Liver (tissue), 3 donors: ENCODE measurements around the gene PEAR1.

ENCODE experiments used
- EGR1 ChIP-seq, 2 donors: IDR thresholded peaks; 2 replicates each; pipeline ENCODE4 v1.6.1; 2016 to 2018; ENCODE audit warnings: antibody characterized with exemption in 2 of 2, low read depth in 2 of 2
- FOXA1 ChIP-seq: IDR thresholded peaks from 2 replicates; pipeline ENCODE4 v1.6.1; 2016; ENCODE audit warnings: antibody characterized with exemption
- GABPA ChIP-seq, 2 donors: IDR thresholded peaks in 1 of 2; conservative IDR thresholded peaks in 1 of 2; 2 replicates each; pipeline ENCODE4 v1.6.1; 2016; ENCODE audit warnings: antibody characterized with exemption in 2 of 2, mild to moderate bottlenecking in 1 of 2, moderate library complexity in 1 of 2
- JUND ChIP-seq, 2 donors: IDR thresholded peaks; 2 replicates each; pipeline ENCODE4 v1.6.1; 2016; ENCODE audit warnings: antibody characterized with exemption in 2 of 2
- RAD21 ChIP-seq, 2 donors: IDR thresholded peaks; 2 replicates each; pipeline ENCODE4 v1.6.1; 2016; ENCODE audit warnings: antibody characterized with exemption in 2 of 2, mild to moderate bottlenecking in 2 of 2
- RXRA ChIP-seq, 2 donors: IDR thresholded peaks; 2 replicates each; pipeline ENCODE4 v1.6.1; 2017 to 2018; ENCODE audit warnings: antibody characterized with exemption in 2 of 2, mild to moderate bottlenecking in 1 of 2
- SP1 ChIP-seq: IDR thresholded peaks from 2 replicates; pipeline ENCODE4 v1.6.1; 2018; ENCODE audit warnings: antibody characterized with exemption, mild to moderate bottlenecking
- TAF1 ChIP-seq: conservative IDR thresholded peaks from 2 replicates; pipeline ENCODE4 v1.6.1; 2016; ENCODE audit warnings: antibody characterized with exemption, mild to moderate bottlenecking
- YY1 ChIP-seq: IDR thresholded peaks from 2 replicates; pipeline ENCODE4 v1.6.1; 2016; ENCODE audit warnings: antibody characterized with exemption, mild to moderate bottlenecking
- TF ChIP-seq, protein P1 (sequence below): fragments of 150-350 bp; IDR thresholded peaks from 2 replicates; pipeline ENCODE4 v1.5.1; 2017; ENCODE audit warnings: improper control_type of control experiment, low read depth, low read length; ENCODE audit not compliant: missing input control
- TF ChIP-seq, protein P2 (sequence below): IDR thresholded peaks from 2 replicates; pipeline ENCODE4 v1.6.1; 2016; ENCODE audit warnings: antibody characterized with exemption, mild to moderate bottlenecking
- TF ChIP-seq, protein P3 (sequence below): IDR thresholded peaks from 2 replicates; pipeline ENCODE4 v1.6.1; 2016; ENCODE audit warnings: antibody characterized with exemption
- TF ChIP-seq, protein P4 (sequence below): IDR thresholded peaks from 2 replicates; pipeline ENCODE4 v1.6.1; 2016; ENCODE audit warnings: antibody characterized with exemption
- TF ChIP-seq, protein P5 (sequence below): IDR thresholded peaks from 2 replicates; pipeline ENCODE4 v1.6.1; 2016; ENCODE audit warnings: antibody characterized with exemption
- donor health status: healthy.
- donor health status: healthy.

DNA sequence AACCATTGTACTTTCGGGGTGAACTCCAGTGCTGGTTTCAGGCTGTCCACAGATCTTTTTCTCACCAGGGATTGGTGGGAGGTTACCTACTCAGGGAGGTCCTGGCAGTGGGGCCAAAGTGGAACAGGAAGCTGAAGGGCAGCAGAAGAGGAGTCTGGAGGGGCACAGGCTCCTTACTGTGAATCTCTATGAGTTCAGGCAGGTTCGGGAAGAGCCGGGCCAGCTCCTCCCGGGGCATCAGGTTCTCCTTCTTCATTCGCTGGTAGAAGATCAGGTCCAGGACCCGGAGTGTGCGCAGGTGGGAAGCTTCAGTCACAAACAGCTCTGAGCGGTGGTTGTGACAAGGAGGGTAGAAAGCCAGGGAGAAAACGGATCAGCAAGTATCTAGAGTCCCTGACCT, 53.6 kb downstream of the PEAR1 start:
- TF ChIP-seq, protein P1, sequence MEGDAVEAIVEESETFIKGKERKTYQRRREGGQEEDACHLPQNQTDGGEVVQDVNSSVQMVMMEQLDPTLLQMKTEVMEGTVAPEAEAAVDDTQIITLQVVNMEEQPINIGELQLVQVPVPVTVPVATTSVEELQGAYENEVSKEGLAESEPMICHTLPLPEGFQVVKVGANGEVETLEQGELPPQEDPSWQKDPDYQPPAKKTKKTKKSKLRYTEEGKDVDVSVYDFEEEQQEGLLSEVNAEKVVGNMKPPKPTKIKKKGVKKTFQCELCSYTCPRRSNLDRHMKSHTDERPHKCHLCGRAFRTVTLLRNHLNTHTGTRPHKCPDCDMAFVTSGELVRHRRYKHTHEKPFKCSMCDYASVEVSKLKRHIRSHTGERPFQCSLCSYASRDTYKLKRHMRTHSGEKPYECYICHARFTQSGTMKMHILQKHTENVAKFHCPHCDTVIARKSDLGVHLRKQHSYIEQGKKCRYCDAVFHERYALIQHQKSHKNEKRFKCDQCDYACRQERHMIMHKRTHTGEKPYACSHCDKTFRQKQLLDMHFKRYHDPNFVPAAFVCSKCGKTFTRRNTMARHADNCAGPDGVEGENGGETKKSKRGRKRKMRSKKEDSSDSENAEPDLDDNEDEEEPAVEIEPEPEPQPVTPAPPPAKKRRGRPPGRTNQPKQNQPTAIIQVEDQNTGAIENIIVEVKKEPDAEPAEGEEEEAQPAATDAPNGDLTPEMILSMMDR: no peak
- no peak for TF ChIP-seq TAF1
- TF ChIP-seq SP1: no peak
- TF ChIP-seq, protein P2, sequence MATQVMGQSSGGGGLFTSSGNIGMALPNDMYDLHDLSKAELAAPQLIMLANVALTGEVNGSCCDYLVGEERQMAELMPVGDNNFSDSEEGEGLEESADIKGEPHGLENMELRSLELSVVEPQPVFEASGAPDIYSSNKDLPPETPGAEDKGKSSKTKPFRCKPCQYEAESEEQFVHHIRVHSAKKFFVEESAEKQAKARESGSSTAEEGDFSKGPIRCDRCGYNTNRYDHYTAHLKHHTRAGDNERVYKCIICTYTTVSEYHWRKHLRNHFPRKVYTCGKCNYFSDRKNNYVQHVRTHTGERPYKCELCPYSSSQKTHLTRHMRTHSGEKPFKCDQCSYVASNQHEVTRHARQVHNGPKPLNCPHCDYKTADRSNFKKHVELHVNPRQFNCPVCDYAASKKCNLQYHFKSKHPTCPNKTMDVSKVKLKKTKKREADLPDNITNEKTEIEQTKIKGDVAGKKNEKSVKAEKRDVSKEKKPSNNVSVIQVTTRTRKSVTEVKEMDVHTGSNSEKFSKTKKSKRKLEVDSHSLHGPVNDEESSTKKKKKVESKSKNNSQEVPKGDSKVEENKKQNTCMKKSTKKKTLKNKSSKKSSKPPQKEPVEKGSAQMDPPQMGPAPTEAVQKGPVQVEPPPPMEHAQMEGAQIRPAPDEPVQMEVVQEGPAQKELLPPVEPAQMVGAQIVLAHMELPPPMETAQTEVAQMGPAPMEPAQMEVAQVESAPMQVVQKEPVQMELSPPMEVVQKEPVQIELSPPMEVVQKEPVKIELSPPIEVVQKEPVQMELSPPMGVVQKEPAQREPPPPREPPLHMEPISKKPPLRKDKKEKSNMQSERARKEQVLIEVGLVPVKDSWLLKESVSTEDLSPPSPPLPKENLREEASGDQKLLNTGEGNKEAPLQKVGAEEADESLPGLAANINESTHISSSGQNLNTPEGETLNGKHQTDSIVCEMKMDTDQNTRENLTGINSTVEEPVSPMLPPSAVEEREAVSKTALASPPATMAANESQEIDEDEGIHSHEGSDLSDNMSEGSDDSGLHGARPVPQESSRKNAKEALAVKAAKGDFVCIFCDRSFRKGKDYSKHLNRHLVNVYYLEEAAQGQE: no peak
- TF ChIP-seq GABPA (IDR thresholded peaks at IDR 0.05 in 1 of 2, conservative IDR thresholded peaks at IDR 0.05 in 1 of 2): no peak
- no peak for TF ChIP-seq RAD21 (IDR thresholded peaks at IDR 0.05)
- no peak for TF ChIP-seq EGR1 (IDR thresholded peaks at IDR 0.05; ENCODE audit: low read depth in 2 of 2)
- TF ChIP-seq, protein P3, sequence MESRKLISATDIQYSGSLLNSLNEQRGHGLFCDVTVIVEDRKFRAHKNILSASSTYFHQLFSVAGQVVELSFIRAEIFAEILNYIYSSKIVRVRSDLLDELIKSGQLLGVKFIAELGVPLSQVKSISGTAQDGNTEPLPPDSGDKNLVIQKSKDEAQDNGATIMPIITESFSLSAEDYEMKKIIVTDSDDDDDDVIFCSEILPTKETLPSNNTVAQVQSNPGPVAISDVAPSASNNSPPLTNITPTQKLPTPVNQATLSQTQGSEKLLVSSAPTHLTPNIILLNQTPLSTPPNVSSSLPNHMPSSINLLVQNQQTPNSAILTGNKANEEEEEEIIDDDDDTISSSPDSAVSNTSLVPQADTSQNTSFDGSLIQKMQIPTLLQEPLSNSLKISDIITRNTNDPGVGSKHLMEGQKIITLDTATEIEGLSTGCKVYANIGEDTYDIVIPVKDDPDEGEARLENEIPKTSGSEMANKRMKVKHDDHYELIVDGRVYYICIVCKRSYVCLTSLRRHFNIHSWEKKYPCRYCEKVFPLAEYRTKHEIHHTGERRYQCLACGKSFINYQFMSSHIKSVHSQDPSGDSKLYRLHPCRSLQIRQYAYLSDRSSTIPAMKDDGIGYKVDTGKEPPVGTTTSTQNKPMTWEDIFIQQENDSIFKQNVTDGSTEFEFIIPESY: no peak
- TF ChIP-seq, protein P4, sequence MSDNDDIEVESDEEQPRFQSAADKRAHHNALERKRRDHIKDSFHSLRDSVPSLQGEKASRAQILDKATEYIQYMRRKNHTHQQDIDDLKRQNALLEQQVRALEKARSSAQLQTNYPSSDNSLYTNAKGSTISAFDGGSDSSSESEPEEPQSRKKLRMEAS: no peak
- TF ChIP-seq FOXA1: no peak
- no peak for TF ChIP-seq YY1
- no peak for TF ChIP-seq JUND (IDR thresholded peaks at IDR 0.05)
- TF ChIP-seq RXRA (IDR thresholded peaks at IDR 0.05): no peak
- TF ChIP-seq, protein P5, sequence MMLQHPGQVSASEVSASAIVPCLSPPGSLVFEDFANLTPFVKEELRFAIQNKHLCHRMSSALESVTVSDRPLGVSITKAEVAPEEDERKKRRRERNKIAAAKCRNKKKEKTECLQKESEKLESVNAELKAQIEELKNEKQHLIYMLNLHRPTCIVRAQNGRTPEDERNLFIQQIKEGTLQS: no peak
